ENCODE measurements around the gene CCDC141.

DNA sequence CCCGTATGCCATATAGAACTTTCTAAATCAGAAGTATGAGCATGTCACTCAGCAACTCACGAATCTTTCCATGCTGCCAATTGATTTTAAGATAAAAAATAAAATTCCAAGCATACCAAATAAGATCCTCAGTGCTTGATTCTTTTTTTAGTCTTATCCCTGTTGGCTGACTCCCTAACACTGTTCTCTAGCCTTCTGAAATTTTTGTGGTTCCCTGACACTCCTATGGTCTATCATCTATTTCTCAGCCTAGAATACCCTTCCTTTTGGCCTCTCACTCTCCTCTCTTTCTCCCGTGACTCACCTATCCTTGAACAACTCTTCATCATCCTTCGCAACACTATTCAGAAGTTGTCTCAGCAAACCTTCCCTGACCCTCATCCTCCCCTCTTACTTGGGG, 50.5 kb downstream of the CCDC141 start:
- TF ChIP-seq EZH2 (IDR thresholded peaks at IDR 0.05; ENCODE audit: borderline replicate concordance, insufficient read depth, low read length, poor library complexity, severe bottlenecking) (no peak), TAF1 (IDR thresholded peaks at IDR 0.05; ENCODE audit: low read depth) (no peak), POLR2AphosphoS5 (IDR thresholded peaks at IDR 0.05) (no peak), EP300 (conservative IDR thresholded peaks at IDR 0.05; ENCODE audit: poor library complexity, severe bottlenecking) (no peak)
- TF ChIP-seq, protein P1, sequence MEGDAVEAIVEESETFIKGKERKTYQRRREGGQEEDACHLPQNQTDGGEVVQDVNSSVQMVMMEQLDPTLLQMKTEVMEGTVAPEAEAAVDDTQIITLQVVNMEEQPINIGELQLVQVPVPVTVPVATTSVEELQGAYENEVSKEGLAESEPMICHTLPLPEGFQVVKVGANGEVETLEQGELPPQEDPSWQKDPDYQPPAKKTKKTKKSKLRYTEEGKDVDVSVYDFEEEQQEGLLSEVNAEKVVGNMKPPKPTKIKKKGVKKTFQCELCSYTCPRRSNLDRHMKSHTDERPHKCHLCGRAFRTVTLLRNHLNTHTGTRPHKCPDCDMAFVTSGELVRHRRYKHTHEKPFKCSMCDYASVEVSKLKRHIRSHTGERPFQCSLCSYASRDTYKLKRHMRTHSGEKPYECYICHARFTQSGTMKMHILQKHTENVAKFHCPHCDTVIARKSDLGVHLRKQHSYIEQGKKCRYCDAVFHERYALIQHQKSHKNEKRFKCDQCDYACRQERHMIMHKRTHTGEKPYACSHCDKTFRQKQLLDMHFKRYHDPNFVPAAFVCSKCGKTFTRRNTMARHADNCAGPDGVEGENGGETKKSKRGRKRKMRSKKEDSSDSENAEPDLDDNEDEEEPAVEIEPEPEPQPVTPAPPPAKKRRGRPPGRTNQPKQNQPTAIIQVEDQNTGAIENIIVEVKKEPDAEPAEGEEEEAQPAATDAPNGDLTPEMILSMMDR (IDR thresholded peaks at IDR 0.05; ENCODE audit: poor library complexity, severe bottlenecking), result no peak
- TF ChIP-seq, protein P2, sequence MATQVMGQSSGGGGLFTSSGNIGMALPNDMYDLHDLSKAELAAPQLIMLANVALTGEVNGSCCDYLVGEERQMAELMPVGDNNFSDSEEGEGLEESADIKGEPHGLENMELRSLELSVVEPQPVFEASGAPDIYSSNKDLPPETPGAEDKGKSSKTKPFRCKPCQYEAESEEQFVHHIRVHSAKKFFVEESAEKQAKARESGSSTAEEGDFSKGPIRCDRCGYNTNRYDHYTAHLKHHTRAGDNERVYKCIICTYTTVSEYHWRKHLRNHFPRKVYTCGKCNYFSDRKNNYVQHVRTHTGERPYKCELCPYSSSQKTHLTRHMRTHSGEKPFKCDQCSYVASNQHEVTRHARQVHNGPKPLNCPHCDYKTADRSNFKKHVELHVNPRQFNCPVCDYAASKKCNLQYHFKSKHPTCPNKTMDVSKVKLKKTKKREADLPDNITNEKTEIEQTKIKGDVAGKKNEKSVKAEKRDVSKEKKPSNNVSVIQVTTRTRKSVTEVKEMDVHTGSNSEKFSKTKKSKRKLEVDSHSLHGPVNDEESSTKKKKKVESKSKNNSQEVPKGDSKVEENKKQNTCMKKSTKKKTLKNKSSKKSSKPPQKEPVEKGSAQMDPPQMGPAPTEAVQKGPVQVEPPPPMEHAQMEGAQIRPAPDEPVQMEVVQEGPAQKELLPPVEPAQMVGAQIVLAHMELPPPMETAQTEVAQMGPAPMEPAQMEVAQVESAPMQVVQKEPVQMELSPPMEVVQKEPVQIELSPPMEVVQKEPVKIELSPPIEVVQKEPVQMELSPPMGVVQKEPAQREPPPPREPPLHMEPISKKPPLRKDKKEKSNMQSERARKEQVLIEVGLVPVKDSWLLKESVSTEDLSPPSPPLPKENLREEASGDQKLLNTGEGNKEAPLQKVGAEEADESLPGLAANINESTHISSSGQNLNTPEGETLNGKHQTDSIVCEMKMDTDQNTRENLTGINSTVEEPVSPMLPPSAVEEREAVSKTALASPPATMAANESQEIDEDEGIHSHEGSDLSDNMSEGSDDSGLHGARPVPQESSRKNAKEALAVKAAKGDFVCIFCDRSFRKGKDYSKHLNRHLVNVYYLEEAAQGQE (IDR thresholded peaks at IDR 0.05; ENCODE audit: borderline replicate concordance), result no peak

All from neural cell (in vitro differentiated cells).